Ishikawa (cell line): ENCODE results near the gene ZNF385C.

Experiments
- CEBPB ChIP-seq: IDR thresholded peaks from 2 replicates; pipeline ENCODE4 v1.6.1; 2012
- CREB1 ChIP-seq: IDR thresholded peaks from 2 replicates; pipeline ENCODE4 v1.6.1; 2012; ENCODE audit warnings: low read depth
- EP300 ChIP-seq: IDR thresholded peaks from 2 replicates; pipeline ENCODE4 v1.6.1; 2012; ENCODE audit warnings: borderline replicate concordance
- FOXM1 ChIP-seq: IDR thresholded peaks from 2 replicates; pipeline ENCODE4 v1.6.1; 2012; ENCODE audit warnings: low read depth, borderline replicate concordance
- NFIC ChIP-seq: IDR thresholded peaks from 2 replicates; pipeline ENCODE4 v1.6.1; 2012
- RAD21 ChIP-seq: IDR thresholded peaks from 2 replicates; pipeline ENCODE4 v1.6.1; 2012; ENCODE audit warnings: low read depth
- TAF1 ChIP-seq: IDR thresholded peaks from 2 replicates; pipeline ENCODE4 v1.6.1; 2012; ENCODE audit warnings: low read depth, mild to moderate bottlenecking
- TEAD4 ChIP-seq: IDR thresholded peaks from 2 replicates; pipeline ENCODE4 v1.6.1; 2012
- YY1 ChIP-seq: IDR thresholded peaks from 2 replicates; pipeline ENCODE4 v1.6.1; 2012; ENCODE audit warnings: low read depth
- ZBTB7A ChIP-seq: IDR thresholded peaks from 2 replicates; pipeline ENCODE4 v1.6.1; 2012; ENCODE audit warnings: low read depth
- TF ChIP-seq, protein P1 (sequence below): IDR thresholded peaks from 2 replicates; pipeline ENCODE4 v1.6.1; 2012
- TF ChIP-seq, protein P2 (sequence below): IDR thresholded peaks from 2 replicates; pipeline ENCODE4 v1.6.1; 2012; ENCODE audit warnings: low read depth, mild to moderate bottlenecking
- TF ChIP-seq, protein P3 (sequence below): IDR thresholded peaks from 2 replicates; pipeline ENCODE4 v1.6.1; 2012

DNA sequence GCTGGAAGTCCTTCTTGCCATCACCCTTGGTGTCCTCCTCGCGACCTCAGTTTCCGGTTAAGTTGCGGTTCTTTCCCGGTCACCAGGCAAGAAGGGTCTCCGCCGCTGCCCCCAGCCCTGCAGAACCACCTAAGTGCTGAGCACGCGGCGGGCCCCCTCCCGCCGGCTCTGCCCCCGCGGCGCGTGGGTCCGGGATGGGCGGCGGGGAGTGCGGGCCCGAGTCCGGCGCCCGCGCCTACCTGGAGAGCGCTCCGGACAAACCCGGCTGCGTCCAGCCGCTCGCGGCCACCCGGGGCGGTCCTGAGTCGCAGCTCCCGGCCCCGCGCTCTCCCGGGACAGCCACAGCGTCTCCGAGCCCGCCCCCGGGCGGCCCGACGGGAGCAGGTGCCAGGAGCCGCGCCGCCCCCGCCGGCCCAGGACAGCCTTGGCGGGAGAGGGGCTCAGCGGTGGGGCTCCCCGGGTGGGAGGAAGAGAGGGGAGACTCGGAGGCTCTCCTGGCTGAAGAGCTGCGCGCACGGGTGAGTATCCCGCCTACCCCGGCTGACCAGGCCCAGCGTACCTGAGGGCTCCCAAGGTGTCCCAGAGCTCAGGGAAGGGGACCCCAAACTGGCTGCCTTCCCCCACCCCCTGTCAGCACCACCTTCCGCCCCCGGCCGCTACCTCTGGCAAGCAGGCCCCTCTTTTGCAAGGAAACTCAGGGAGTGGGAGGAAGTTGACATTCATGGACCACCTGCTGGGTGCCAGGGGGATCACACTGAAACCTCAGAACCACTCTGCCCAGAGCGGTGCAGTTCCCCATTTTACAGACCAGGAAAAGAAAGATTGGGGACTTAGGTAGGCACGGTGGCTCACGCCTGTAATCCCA is 25.7 kb downstream of the ZNF385C start:
- no peak for TF ChIP-seq ZBTB7A
- TF ChIP-seq, protein P1, sequence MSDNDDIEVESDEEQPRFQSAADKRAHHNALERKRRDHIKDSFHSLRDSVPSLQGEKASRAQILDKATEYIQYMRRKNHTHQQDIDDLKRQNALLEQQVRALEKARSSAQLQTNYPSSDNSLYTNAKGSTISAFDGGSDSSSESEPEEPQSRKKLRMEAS, result no peak
- no peak for TF ChIP-seq EP300
- TF ChIP-seq YY1, result no peak
- TF ChIP-seq, protein P2, sequence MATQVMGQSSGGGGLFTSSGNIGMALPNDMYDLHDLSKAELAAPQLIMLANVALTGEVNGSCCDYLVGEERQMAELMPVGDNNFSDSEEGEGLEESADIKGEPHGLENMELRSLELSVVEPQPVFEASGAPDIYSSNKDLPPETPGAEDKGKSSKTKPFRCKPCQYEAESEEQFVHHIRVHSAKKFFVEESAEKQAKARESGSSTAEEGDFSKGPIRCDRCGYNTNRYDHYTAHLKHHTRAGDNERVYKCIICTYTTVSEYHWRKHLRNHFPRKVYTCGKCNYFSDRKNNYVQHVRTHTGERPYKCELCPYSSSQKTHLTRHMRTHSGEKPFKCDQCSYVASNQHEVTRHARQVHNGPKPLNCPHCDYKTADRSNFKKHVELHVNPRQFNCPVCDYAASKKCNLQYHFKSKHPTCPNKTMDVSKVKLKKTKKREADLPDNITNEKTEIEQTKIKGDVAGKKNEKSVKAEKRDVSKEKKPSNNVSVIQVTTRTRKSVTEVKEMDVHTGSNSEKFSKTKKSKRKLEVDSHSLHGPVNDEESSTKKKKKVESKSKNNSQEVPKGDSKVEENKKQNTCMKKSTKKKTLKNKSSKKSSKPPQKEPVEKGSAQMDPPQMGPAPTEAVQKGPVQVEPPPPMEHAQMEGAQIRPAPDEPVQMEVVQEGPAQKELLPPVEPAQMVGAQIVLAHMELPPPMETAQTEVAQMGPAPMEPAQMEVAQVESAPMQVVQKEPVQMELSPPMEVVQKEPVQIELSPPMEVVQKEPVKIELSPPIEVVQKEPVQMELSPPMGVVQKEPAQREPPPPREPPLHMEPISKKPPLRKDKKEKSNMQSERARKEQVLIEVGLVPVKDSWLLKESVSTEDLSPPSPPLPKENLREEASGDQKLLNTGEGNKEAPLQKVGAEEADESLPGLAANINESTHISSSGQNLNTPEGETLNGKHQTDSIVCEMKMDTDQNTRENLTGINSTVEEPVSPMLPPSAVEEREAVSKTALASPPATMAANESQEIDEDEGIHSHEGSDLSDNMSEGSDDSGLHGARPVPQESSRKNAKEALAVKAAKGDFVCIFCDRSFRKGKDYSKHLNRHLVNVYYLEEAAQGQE, result no peak
- TF ChIP-seq, protein P3, sequence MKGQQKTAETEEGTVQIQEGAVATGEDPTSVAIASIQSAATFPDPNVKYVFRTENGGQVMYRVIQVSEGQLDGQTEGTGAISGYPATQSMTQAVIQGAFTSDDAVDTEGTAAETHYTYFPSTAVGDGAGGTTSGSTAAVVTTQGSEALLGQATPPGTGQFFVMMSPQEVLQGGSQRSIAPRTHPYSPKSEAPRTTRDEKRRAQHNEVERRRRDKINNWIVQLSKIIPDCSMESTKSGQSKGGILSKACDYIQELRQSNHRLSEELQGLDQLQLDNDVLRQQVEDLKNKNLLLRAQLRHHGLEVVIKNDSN, result no peak
- TF ChIP-seq CREB1, result no peak
- no peak for TF ChIP-seq NFIC
- no peak for TF ChIP-seq CEBPB
- TF ChIP-seq RAD21, result no peak
- no peak for TF ChIP-seq TAF1
- no peak for TF ChIP-seq FOXM1
- no peak for TF ChIP-seq TEAD4
